B cell (primary cell): ENCODE results near the gene KIAA0825. TPM values are rescaled to one million over a fixed set of nuclear protein-coding genes. Genes with fewer than 3 reads are reported as not detected.

Source experiments
- ATAC-seq: fragments of 200-7000 bp; cut with Tn5 transposase; one replicate; pipeline ENCODE4 v1.10.0; 2021; ENCODE audit warnings: low read depth, mild to moderate bottlenecking, moderate number of reproducible peaks, moderate library complexity
- CTCF ChIA-PET: fragments of 350-600 bp; sonication (Branson Sonifier 250); formaldehyde crosslinking; loops from one replicate; lab custom pipeline; 2021; ENCODE audit warnings: antibody characterized with exemption, inconsistent platforms; lab: Charles Lee
- POLR2A ChIA-PET: fragments of 350-600 bp; sonication (Branson Sonifier 250); formaldehyde crosslinking; loops from one replicate; lab custom pipeline; 2021; ENCODE audit warnings: antibody characterized with exemption; lab: Charles Lee
- DNase-seq: peaks from one replicate; pipeline ENCODE4 v3.0.0; 2013
- H2AFZ ChIP-seq: 2 replicates; pipeline ENCODE4 v1.6.1; 2012; ENCODE audit warnings: mild to moderate bottlenecking, low read depth, low read length; ENCODE audit not compliant: insufficient read depth, poor library complexity, severe bottlenecking
- H3K27ac ChIP-seq, 2 donors: 1 replicate in 1 of 2; 2 replicates in 1 of 2; pipeline ENCODE4 v1.5.1; 2012 to 2013; ENCODE audit warnings: low read length in 2 of 2, mild to moderate bottlenecking in 2 of 2, moderate library complexity in 1 of 2
- H3K27me3 ChIP-seq, 4 experiments: fragments of 200-600 bp in 1 of 4; sonication (generic) in 1 of 4; replicated peaks in 1 of 4; 1 replicate in 2 of 4; 2 replicates in 2 of 4; pipeline versions ENCODE4 v1.6.1 to v1.7.0; 2013 to 2016; ENCODE audit warnings: low read length in 3 of 4, mild to moderate bottlenecking in 2 of 4, mixed read lengths in 1 of 4, moderate library complexity in 1 of 4; ENCODE audit not compliant: insufficient read depth in 4 of 4, control insufficient read depth in 3 of 4; ENCODE audit errors: control extremely low read depth in 1 of 4
- H3K36me3 ChIP-seq, 2 experiments: replicated peaks in 1 of 2; 1 replicate in 1 of 2; 2 replicates in 1 of 2; pipeline versions ENCODE4 v1.6.1 to v1.7.1; 2013; ENCODE audit warnings: low read length in 1 of 2; ENCODE audit not compliant: insufficient read depth in 2 of 2, control insufficient read depth in 1 of 2; ENCODE audit errors: control extremely low read depth in 1 of 2, extremely low read depth in 1 of 2
- H3K4me1 ChIP-seq, 2 donors: fragments of 200-600 bp in 1 of 2; sonication (generic) in 1 of 2; 1 replicate in 1 of 2; 2 replicates in 1 of 2; pipeline versions ENCODE4 v1.5.1 to v1.6.1; 2013 to 2017; ENCODE audit warnings: low read length in 2 of 2; ENCODE audit not compliant: control insufficient read depth in 2 of 2, insufficient read depth in 2 of 2
- H3K4me2 ChIP-seq: replicated peaks from 2 replicates; pipeline ENCODE3; 2012; ENCODE audit warnings: mild to moderate bottlenecking, low read depth, low read length; ENCODE audit not compliant: poor library complexity, severe bottlenecking
- H3K4me3 ChIP-seq, 5 experiments: fragments of 200-600 bp in 1 of 5; sonication (generic) in 1 of 5; 1 replicate in 3 of 5; 2 replicates in 2 of 5; pipeline versions ENCODE4 v1.5.1 to v1.7.0; 2011 to 2016; ENCODE audit warnings: low read length in 4 of 5, mild to moderate bottlenecking in 4 of 5, low read depth in 2 of 5, control low read depth in 1 of 5, moderate library complexity in 1 of 5; ENCODE audit not compliant: insufficient read depth in 1 of 5; ENCODE audit errors: control extremely low read depth in 1 of 5, extremely low read depth in 1 of 5
- H3K79me2 ChIP-seq: fragments of 200-600 bp; sonication (generic); one replicate; pipeline ENCODE4 v1.6.0; 2016; ENCODE audit warnings: low read length; ENCODE audit not compliant: control insufficient read depth, insufficient read depth
- H3K9ac ChIP-seq: fragments of 200-600 bp; sonication (generic); 2 replicates; pipeline ENCODE4 v1.6.1; 2017; ENCODE audit warnings: mild to moderate bottlenecking, low read length, moderate library complexity
- H3K9me3 ChIP-seq, 3 donors: one replicate each; pipeline versions ENCODE4 v1.6.1 to v1.7.1; 2013; ENCODE audit warnings: low read length in 2 of 3; ENCODE audit not compliant: control insufficient read depth in 2 of 3, insufficient read depth in 1 of 3; ENCODE audit errors: control extremely low read depth in 1 of 3
- H4K20me1 ChIP-seq: 2 replicates; pipeline ENCODE4 v1.6.0; 2012; ENCODE audit warnings: mild to moderate bottlenecking, low read length; ENCODE audit not compliant: insufficient read depth, control insufficient read depth, poor library complexity, severe bottlenecking
- H3K27ac Mint-ChIP-seq: one replicate; pipeline ENCODE4 v1.8.0; 2021; ENCODE audit warnings: mixed read lengths
- H3K27me3 Mint-ChIP-seq: one replicate; pipeline ENCODE4 v1.8.0; 2021; ENCODE audit warnings: mixed read lengths
- H3K4me1 Mint-ChIP-seq: one replicate; pipeline ENCODE4 v1.8.0; 2021; ENCODE audit warnings: mixed read lengths
- H3K4me3 Mint-ChIP-seq: one replicate; pipeline ENCODE4 v1.8.0; 2021; ENCODE audit warnings: mixed read lengths
- H3K9me3 Mint-ChIP-seq: one replicate; pipeline ENCODE4 v1.8.0; 2022; ENCODE audit warnings: mixed read lengths; ENCODE audit not compliant: insufficient read depth
- EZH2 ChIP-seq: IDR thresholded peaks from 2 replicates; pipeline ENCODE4 v1.6.1; 2012; ENCODE audit warnings: borderline replicate concordance, low read depth, mild to moderate bottlenecking, moderate library complexity, low read length; ENCODE audit not compliant: insufficient read depth, poor library complexity, severe bottlenecking
- WGBS: methylation state at CpG from one replicate; pipeline ENCODE4 v1.1.5; 2013; ENCODE audit warnings: missing lambda C conversion rate; ENCODE audit not compliant: insufficient coverage; 5-methylcytosine and 5-hydroxymethylcytosine counted together
- intact Hi-C: fragments of 100-400 bp; cut with micrococcal nuclease; formaldehyde crosslinking; loops from one replicate; pipeline ENCODE4 v1.10.0; 2022
- polyA plus RNA-seq: library from polyadenylated mRNA; depleted of rRNA; stranded (reverse); fragments of >200 nt; gene quantifications from 2 replicates; pipeline ENCODE4 v1.2.3, GENCODE V29; 2012
- total RNA-seq, 2 donors: library from RNA; stranded (reverse); fragments of 120-200 nt in 1 of 2; gene quantifications; 1 replicate in 1 of 2; 2 replicates in 1 of 2; pipeline versions ENCODE4 v1.2.3 to v1.2.4, GENCODE V29; 2013 to 2022
- TF ChIP-seq, protein P1 (sequence below): fragments of 200-600 bp; IDR thresholded peaks from one replicate; pipeline ENCODE4 v1.8.0; 2022; ENCODE audit warnings: antibody characterized with exemption, mild to moderate bottlenecking

KIAA0825 gene
- total and polyA plus RNA-seq, 2 donors (not counting 1 experiment from before 2014, with no cell fraction given): 0.43 to 2.7 TPM

DNA sequence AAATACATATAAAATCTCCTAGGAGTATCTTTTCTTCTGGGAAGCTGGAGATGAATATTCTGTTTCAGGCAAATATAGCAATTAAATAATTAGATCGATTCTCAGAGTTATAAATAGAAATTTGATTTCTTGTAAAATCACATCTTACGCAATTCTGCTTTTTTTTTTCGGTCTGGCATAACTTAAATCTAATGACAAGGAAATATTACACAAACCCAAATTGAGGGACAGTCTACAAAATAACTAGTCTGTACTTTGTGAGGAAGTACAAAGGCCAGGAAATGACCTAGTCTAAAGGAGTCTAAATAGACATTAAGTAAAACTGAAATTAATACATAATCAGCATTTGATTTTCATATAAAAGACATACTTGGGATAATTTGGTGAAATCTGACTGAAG, 133.3 kb downstream of the KIAA0825 start:
- no peak overlapping the region for H3K4me2 ChIP-seq

DNA sequence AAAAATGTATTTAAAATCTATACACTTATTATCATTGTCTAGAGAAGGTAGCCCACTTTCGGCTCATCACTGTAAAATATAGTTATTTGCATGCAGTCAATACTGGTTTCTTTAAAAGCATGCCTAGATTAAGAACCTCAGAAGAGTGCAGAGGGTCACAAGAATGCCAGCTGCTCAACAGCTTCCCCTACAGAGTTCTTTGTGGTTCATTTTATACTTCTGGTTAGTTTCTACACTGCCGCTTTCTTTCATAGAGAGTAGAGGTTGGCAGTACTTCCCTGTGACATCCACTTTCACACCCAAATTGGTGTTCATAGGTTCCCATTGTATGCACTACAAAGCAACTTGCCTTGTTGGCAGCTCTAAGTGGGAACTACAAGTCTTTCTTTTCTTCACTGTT, 137.3 kb downstream of the KIAA0825 start:
- Histone ChIP-seq H3K9ac (no peak overlapping the region), H3K4me3 (no peak overlapping the region), H3K4me2 (no peak overlapping the region), H3K4me1 (no peaks in the 10 kb centered on the region), H4K20me1 (no peaks in the 10 kb centered on the region), H3K9me3 (no peaks in the 10 kb centered on the region), H2AFZ (no peak overlapping the region), H3K79me2 (no peaks in the 10 kb centered on the region), H3K36me3 (no peaks in the 10 kb centered on the region), H3K27me3 (no peaks in the 10 kb centered on the region), H3K27ac (no peak overlapping the region)
- H3K27me3 Mint-ChIP-seq: no peaks in the 10 kb centered on the region
- no peak overlapping the region for H3K4me3 Mint-ChIP-seq
- CTCF ChIA-PET: no interaction called here
- DNase-seq: no peak
- intact Hi-C loops: no loop called here
- no peak for ATAC-seq
- POLR2A ChIA-PET: no interaction called here
- WGBS: 100% methylated on average over 1 of the region's 2 CpGs
- no peak overlapping the region for H3K27ac Mint-ChIP-seq
- H3K4me1 Mint-ChIP-seq: no peaks in the 10 kb centered on the region
- no peaks in the 10 kb centered on the region for H3K9me3 Mint-ChIP-seq
- TF ChIP-seq, protein P1, sequence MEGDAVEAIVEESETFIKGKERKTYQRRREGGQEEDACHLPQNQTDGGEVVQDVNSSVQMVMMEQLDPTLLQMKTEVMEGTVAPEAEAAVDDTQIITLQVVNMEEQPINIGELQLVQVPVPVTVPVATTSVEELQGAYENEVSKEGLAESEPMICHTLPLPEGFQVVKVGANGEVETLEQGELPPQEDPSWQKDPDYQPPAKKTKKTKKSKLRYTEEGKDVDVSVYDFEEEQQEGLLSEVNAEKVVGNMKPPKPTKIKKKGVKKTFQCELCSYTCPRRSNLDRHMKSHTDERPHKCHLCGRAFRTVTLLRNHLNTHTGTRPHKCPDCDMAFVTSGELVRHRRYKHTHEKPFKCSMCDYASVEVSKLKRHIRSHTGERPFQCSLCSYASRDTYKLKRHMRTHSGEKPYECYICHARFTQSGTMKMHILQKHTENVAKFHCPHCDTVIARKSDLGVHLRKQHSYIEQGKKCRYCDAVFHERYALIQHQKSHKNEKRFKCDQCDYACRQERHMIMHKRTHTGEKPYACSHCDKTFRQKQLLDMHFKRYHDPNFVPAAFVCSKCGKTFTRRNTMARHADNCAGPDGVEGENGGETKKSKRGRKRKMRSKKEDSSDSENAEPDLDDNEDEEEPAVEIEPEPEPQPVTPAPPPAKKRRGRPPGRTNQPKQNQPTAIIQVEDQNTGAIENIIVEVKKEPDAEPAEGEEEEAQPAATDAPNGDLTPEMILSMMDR: no peak
- TF ChIP-seq EZH2: no peak

More for the DNA sequence above, 133.3 kb downstream of the KIAA0825 start:
- H3K27ac Mint-ChIP-seq: no peak overlapping the region
- no peak for TF ChIP-seq EZH2
- TF ChIP-seq, protein P1: no peak
- intact Hi-C loops: no loop called here
- WGBS: no CpG with 5 or more reads among the region's 3 CpGs
- no peak overlapping the region for H3K4me3 Mint-ChIP-seq
- H3K4me1 Mint-ChIP-seq: no peaks in the 10 kb centered on the region
- H3K27me3 ChIP-seq: no peaks in the 10 kb centered on the region
- no peak overlapping the region for H3K27ac ChIP-seq
- H3K9me3 Mint-ChIP-seq: no peaks in the 10 kb centered on the region
- ChIA-PET CTCF (no interaction called here), POLR2A (no interaction called here)
- no peaks in the 10 kb centered on the region for H4K20me1 ChIP-seq
- no peaks in the 10 kb centered on the region for H3K9me3 ChIP-seq
- H3K27me3 Mint-ChIP-seq: no peaks in the 10 kb centered on the region
- H3K79me2 ChIP-seq: no peaks in the 10 kb centered on the region
- no peak overlapping the region for H2AFZ ChIP-seq
- DNase-seq: no peak
- H3K36me3 ChIP-seq: no peaks in the 10 kb centered on the region
- H3K4me3 ChIP-seq: no peak overlapping the region
- no peak overlapping the region for H3K9ac ChIP-seq
- no peak for ATAC-seq
- no peaks in the 10 kb centered on the region for H3K4me1 ChIP-seq
